ENCODE data around the gene ZBTB20. TPM values are rescaled to one million over a fixed set of nuclear protein-coding genes. Genes with fewer than 3 reads are reported as not detected.

The ZBTB20 gene
- total and polyA plus RNA-seq, 2 of the 4 experiments (the other 2 are of a cell fraction) = 0.75 to 14.7 TPM

- no peak overlapping the region for H2AK5ac ChIP-seq (ENCODE audit: low read depth, low read length)
- no TSS peak for BruUV-seq (replicated peaks)
- ChIA-PET POLR2A (ENCODE audit: unreplicated experiment) (no interaction called here), CTCF (no interaction called here)
- H3K14ac ChIP-seq (replicated peaks; ENCODE audit: low read depth, low read length) = no peak overlapping the region
- peaks cover 5% of the 10 kb centered on the region; the same call in 1 of the 2 replicates for H3K9me3 ChIP-seq (ENCODE audit: control insufficient read depth, insufficient read depth, low read length)
- no peaks in the 10 kb centered on the region for H4K20me1 ChIP-seq (ENCODE audit: insufficient read depth, low read length)
- no peak for DNase-seq
- H4K91ac ChIP-seq (ENCODE audit: insufficient read depth, low read depth, low read length) = no peak overlapping the region
- H3K4me3 ChIP-seq (ENCODE audit: insufficient read depth, low read depth, low read length) = no peak overlapping the region
- no peaks in the 10 kb centered on the region for H3K4me1 ChIP-seq (ENCODE audit: control insufficient read depth, insufficient read depth, low read length)
- no peaks in the 10 kb centered on the region for H3K36me3 ChIP-seq (ENCODE audit: control insufficient read depth, insufficient read depth, low read length)
- H2AFZ ChIP-seq (replicated peaks; ENCODE audit: low read length, poor library complexity) = no peak overlapping the region
- H4K8ac ChIP-seq (ENCODE audit: low read depth in 2 of 2, low read length in 2 of 2) = no peak overlapping the region
- no peak overlapping the region for H2BK5ac ChIP-seq (ENCODE audit: low read depth, low read length, poor library complexity, severe bottlenecking)
- H3K27me3 ChIP-seq (ENCODE audit: control insufficient read depth, insufficient read depth, low read length) = no peaks in the 10 kb centered on the region
- no peak overlapping the region for H3K56ac ChIP-seq (ENCODE audit: extremely low read depth, insufficient read depth, low read length)
- no peak overlapping the region for H3K23ac ChIP-seq (ENCODE audit: low read depth, low read length)
- no peak overlapping the region for H3K18ac ChIP-seq (ENCODE audit: low read depth, low read length)
- in situ Hi-C loops (cut with MboI; ENCODE audit: low sequenced_read_pairs) (no loop called here), intact Hi-C loops (cut with micrococcal nuclease) (no loop called here), dilution Hi-C loops (cut with HindIII; ENCODE audit: low sequenced_read_pairs, unreplicated experiment) (no loop called here)
- no peak overlapping the region for H2BK120ac ChIP-seq (ENCODE audit: low read depth, low read length)
- H3K9me1 ChIP-seq (ENCODE audit: insufficient read depth, low read length) = no peaks in the 10 kb centered on the region
- no peak overlapping the region for H2BK20ac ChIP-seq (ENCODE audit: low read depth, low read length)
- no CpG with 5 or more reads among the region's 2 CpGs for WGBS, 2 experiments (ENCODE audit: extremely low coverage in 2 of 2, insufficient read length in 1 of 2)
- no peak for TF ChIP-seq RCOR1 (IDR thresholded peaks at IDR 0.05; ENCODE audit: insufficient replicate concordance, low read length)
- TF ChIP-seq MAZ (IDR thresholded peaks at IDR 0.05; ENCODE audit: borderline replicate concordance, low read depth, low read length) = no peak
- TF ChIP-seq CHD1 (IDR thresholded peaks at IDR 0.05; ENCODE audit: low read depth, low read length) = no peak
- no peak for TF ChIP-seq NFE2L2 (IDR thresholded peaks at IDR 0.05; ENCODE audit: low read depth, low read length)
- no peak for TF ChIP-seq CEBPB (IDR thresholded peaks at IDR 0.05; ENCODE audit: low read depth, low read length)
- TF ChIP-seq MAFK (IDR thresholded peaks at IDR 0.05; ENCODE audit: low read depth, low read length) = no peak
- no peak overlapping the region for H2BK15ac ChIP-seq (ENCODE audit: low read depth, low read length)
- no peak overlapping the region for H3K4me2 ChIP-seq (ENCODE audit: low read depth, low read length)
- no peak overlapping the region for H2AK9ac ChIP-seq (replicated peaks; ENCODE audit: low read depth, low read length, poor library complexity)
- H4K5ac ChIP-seq (ENCODE audit: low read depth, low read length) = no peak overlapping the region
- H3K27ac ChIP-seq (ENCODE audit: insufficient read depth, low read length) = no peak overlapping the region
- ATAC-seq (ENCODE audit: low read depth) = no peak
- H3K9ac ChIP-seq (ENCODE audit: low read depth, low read length) = no peak overlapping the region
- no peaks in the 10 kb centered on the region for H3K79me1 ChIP-seq (ENCODE audit: low read depth in 1 of 2, low read length in 2 of 2)
- H3K4ac ChIP-seq (ENCODE audit: low read depth, low read length) = no peak overlapping the region
Observed at GRCh38 chr3:114640126-114640525, 507.0 kb downstream of the ZBTB20 start.

Measured in IMR-90 (cell line).